Aorta (tissue), 5 donors: Measurements from ENCODE around the gene ACAT2. TPM values are rescaled to one million over a fixed set of nuclear protein-coding genes. Genes with fewer than 3 reads are reported as not detected.
A peak's percentile ranks its signal among the peaks of the same experiment; 100 is the strongest.
"Not testable (repeated sequence)": the region's sequence is repeated elsewhere in the genome, so short reads cannot be mapped to it uniquely, and the experiment has no call there.

Experiments
- ATAC-seq: fragments of 200-7000 bp; cut with Tn5 transposase; one replicate; pipeline ENCODE4 v1.9.1; 2022; ENCODE audit warnings: moderate library complexity; ENCODE audit not compliant: low FRiP score
- DNase-seq, 2 donors: peaks; one replicate each; pipeline ENCODE4 v3.0.0-alpha.2; 2020
- H3K27ac ChIP-seq, 2 donors: one replicate each; pipeline ENCODE4 v1.5.1; 2013; ENCODE audit warnings: low read length in 2 of 2, mild to moderate bottlenecking in 2 of 2, moderate library complexity in 2 of 2, control low read depth in 1 of 2, inconsistent platforms in 1 of 2, low read depth in 1 of 2
- H3K27me3 ChIP-seq, 2 donors: one replicate each; pipeline ENCODE4 v1.6.1; 2013; ENCODE audit warnings: control low read depth in 1 of 2, low read length in 1 of 2, mild to moderate bottlenecking in 1 of 2, moderate library complexity in 1 of 2; ENCODE audit not compliant: insufficient read depth in 2 of 2, control insufficient read depth in 1 of 2
- H3K36me3 ChIP-seq, 2 donors: one replicate each; pipeline ENCODE4 v1.6.1; 2013; ENCODE audit warnings: control low read depth in 1 of 2, low read length in 1 of 2, mild to moderate bottlenecking in 1 of 2; ENCODE audit not compliant: insufficient read depth in 2 of 2, control insufficient read depth in 1 of 2
- H3K4me1 ChIP-seq, 2 donors: one replicate each; pipeline ENCODE4 v1.6.1; 2013; ENCODE audit warnings: low read length in 2 of 2, control low read depth in 1 of 2, mild to moderate bottlenecking in 1 of 2, moderate library complexity in 1 of 2; ENCODE audit not compliant: insufficient read depth in 2 of 2, control insufficient read depth in 1 of 2
- H3K4me3 ChIP-seq, 2 donors: one replicate each; pipeline ENCODE4 v1.5.1; 2013; ENCODE audit warnings: low read length in 2 of 2, control low read depth in 1 of 2, mild to moderate bottlenecking in 1 of 2
- H3K9me3 ChIP-seq: one replicate; pipeline ENCODE4 v1.6.1; 2013; ENCODE audit warnings: mild to moderate bottlenecking, low read length; ENCODE audit not compliant: control insufficient read depth
- WGBS, 2 donors: extraction: QIAGEN DNeasy Blood & Tissue Kit; methylation state at CpG; one replicate each; pipeline ENCODE4 v1.1.7; 2013; 5-methylcytosine and 5-hydroxymethylcytosine counted together
- intact Hi-C, 2 donors: fragments of 100-400 bp; cut with DNase I; formaldehyde crosslinking; loops; one replicate each; pipeline versions ENCODE4 v1.14.2 to v1.15.0; 2022
- polyA plus RNA-seq, 2 donors: library from polyadenylated mRNA; stranded (reverse); fragments of 200-250 nt; gene quantifications; one replicate each; pipeline ENCODE4 v1.2.3, GENCODE V29; 2013
- total RNA-seq, 2 donors: library from RNA; stranded (reverse); fragmentation: NEBNext Ultra II Directional; extraction: Animal tissue kit (Norgen Biotek cat#: 25700); gene quantifications; one replicate each; pipeline ENCODE4 v1.2.1, GENCODE V29; 2021
- donor health status: healthy with polysubstance abuse.
- donor health status: Bipolar disorder and iron deficiency.
- donor health status: DM: no; HTN: no; CAD: no.
- donor health status: DM: no; HTN: no; CAD: no.
- donor health status: DM: yes; HTN: yes; CAD: no.

The ACAT2 gene
- total and polyA plus RNA-seq, 4 donors, result 13.0 to 21.4 (median 17.6) TPM

DNA sequence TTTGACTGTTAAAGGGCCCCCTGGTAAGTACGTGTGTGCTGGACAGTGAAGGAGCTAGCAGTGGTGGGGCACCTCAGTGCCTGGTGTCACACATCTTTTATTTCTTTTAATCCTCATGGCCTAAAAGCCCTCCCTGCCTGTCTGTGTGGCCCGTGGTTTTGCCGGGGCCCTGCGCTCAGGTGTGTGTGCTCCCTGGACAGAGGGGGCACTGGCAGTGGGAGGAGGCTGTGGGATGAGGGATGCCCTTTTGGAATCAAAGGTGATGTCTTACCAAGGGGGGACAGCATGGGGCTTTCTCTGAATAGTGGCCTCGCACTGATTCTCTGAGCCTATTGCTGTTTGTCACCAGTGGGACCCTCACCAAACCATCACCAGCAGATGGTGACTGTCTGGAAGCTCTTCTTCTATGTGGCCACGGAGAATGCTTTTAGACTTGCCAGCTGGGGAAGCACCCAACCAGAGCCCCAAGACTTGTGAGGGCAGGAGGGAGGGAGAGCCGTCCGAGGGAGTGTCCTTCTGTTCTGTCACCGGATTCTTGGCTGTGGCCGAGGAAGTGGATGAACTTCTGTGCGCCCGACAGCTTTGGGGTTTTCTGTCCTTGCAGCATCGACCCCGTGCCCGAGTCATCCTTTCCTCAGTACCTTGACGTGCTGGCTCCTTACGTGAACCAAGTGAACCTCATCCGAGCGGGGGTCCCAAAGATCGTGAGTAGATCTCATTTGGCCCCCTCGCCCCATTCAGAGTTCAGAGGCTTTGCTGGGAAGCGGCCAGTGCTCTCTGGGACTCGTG, 56.3 kb downstream of the ACAT2 start:
- DNase-seq, result no peak
- H3K27ac ChIP-seq, result no peak overlapping the region
- 92% methylated on average over 23 of the region's 23 CpGs for WGBS, 2 donors
- no peaks in the 10 kb centered on the region for H3K27me3 ChIP-seq
- no peaks in the 10 kb centered on the region for H3K36me3 ChIP-seq
- ATAC-seq, result no peak
- no peaks in the 10 kb centered on the region for H3K9me3 ChIP-seq
- intact Hi-C loops, result no loop called here
- no peaks in the 10 kb centered on the region for H3K4me1 ChIP-seq
- no peak overlapping the region for H3K4me3 ChIP-seq

DNA sequence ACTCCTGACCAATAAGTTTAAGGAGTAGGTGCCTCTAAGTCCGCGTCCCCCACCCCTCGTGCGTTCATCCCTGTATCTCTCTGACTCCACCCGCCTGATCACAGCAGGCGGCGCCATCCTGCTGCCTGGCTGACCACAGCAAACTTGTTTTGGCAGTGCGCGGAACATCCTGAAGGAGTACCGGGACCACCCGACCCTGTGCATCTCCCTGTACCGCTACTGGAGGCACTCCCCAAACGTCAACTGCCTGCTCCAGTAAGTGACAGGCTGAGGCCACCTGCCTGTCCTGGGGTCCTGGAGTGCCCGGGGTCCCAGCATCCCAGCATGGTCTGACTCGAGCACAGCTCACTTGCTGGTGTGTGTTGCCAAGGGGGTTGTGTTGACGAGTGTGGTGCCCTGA, 57.3 kb downstream of the ACAT2 start:
- Histone ChIP-seq H3K27ac (no peak overlapping the region), H3K36me3 (no peaks in the 10 kb centered on the region), H3K4me1 (no peaks in the 10 kb centered on the region), H3K27me3 (no peaks in the 10 kb centered on the region), H3K9me3 (no peaks in the 10 kb centered on the region), H3K4me3 (no peak overlapping the region)
- ATAC-seq (no peak), DNase-seq (no peak)
- intact Hi-C loops, result no loop called here
- WGBS, 2 donors, result 91 to 92% methylated on average over 16 of the region's 16 CpGs

DNA sequence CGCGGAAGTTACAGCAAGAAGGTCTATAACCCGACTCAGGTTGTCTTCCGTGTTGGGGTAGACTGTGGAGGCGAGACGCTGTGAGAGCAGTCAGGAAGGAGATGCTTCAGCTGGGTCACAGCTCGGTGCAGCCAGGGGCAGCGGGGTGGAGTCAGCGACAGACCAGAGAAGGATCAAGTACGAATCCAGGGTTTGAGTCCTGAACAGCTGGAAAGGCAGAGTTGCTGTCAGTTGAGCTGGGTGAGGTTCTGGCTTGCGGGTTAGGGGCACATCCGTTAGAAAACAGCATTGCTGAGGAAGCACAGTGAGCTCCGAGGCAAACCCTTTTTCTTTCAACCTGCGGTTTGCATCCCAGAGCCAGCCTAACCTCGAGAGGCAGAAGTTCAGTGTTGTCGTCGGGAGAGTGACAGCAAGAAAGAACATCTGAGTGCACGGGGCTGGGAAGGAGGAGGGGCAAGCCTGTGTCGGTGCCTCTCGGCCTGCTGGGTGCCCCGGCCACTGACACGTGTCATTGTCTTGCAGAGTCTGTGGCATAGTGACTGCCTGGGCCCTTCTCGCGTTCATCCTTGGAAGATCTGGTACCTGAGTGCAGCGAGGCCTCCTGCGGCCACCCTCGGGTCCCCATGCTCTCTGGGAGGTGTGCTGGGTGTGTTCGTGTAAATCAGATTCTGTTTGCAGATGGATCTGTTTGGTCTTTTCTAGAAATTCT, 58.2 kb downstream of the ACAT2 start:
- no peaks in the 10 kb centered on the region for H3K9me3 ChIP-seq
- DNase-seq, result peak in 1 of 2 donors; percentile 56
- intact Hi-C loops, result no loop called here
- no peaks in the 10 kb centered on the region for H3K36me3 ChIP-seq
- no peak for ATAC-seq
- no peaks in the 10 kb centered on the region for H3K27me3 ChIP-seq
- H3K27ac ChIP-seq, result no peak overlapping the region
- no peak overlapping the region for H3K4me3 ChIP-seq
- no peaks in the 10 kb centered on the region for H3K4me1 ChIP-seq
- 65 to 73% methylated on average over 28 of the region's 28 CpGs for WGBS, 2 donors

DNA sequence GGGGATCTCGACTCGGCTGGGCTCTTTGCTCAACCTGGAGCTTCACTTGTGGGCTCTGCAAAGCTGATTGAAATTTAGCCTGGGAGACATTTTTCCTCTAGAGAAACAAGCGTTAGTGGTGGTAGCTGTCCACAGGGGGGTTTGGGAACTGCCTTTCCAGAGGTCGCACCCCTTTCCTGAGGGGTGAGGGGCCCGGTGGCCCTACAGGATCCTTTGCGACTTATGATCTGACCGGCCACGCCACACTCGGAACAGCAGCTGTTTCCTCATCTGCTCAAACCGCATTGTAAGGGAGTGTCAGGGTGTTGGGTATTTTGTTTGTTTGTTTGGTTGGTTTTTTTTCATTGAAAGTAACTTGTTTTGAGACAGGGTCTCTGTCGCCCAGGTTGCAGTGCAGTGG, 59.3 kb downstream of the ACAT2 start:
- DNase-seq, result no peak
- no peak overlapping the region for H3K4me3 ChIP-seq
- 90 to 92% methylated on average over 11 of the region's 11 CpGs for WGBS, 2 donors

DNA sequence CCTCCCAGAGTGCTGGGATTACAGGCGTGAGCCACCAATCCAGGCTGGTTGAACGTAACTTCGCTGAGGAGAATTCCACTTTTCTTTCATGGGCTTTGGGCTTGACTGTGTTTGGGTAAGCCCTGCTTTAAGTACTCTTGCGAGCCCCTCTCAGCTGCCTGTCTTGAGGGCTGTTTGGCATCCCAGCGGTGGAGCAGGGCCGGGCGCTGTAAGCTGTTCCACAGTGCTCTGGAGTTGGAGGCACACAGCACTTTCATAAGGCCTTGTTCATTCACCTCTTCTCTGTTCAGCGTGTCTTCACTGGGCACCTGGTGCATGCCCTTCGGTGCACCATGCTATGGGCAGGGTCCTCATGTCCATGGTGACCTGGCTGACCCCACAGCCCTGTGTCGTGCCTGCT, 59.9 kb downstream of the ACAT2 start:
- Histone ChIP-seq H3K9me3 (no peaks in the 10 kb centered on the region), H3K4me1 (no peaks in the 10 kb centered on the region), H3K27me3 (no peaks in the 10 kb centered on the region), H3K27ac (no peak overlapping the region), H3K4me3 (no peak overlapping the region), H3K36me3 (no peaks in the 10 kb centered on the region)
- ATAC-seq, result no peak
- intact Hi-C loops, result no loop called here
- 90 to 94% methylated on average over 10 of the region's 10 CpGs for WGBS, 2 donors
- no peak for DNase-seq

More for the DNA sequence above, 59.3 kb downstream of the ACAT2 start:
- Histone ChIP-seq H3K27ac (no peak overlapping the region), H3K9me3 (no peaks in the 10 kb centered on the region), H3K4me1 (no peaks in the 10 kb centered on the region), H3K36me3 (no peaks in the 10 kb centered on the region), H3K27me3 (no peaks in the 10 kb centered on the region)
- intact Hi-C loops, result no loop called here
- no peak for ATAC-seq

DNA sequence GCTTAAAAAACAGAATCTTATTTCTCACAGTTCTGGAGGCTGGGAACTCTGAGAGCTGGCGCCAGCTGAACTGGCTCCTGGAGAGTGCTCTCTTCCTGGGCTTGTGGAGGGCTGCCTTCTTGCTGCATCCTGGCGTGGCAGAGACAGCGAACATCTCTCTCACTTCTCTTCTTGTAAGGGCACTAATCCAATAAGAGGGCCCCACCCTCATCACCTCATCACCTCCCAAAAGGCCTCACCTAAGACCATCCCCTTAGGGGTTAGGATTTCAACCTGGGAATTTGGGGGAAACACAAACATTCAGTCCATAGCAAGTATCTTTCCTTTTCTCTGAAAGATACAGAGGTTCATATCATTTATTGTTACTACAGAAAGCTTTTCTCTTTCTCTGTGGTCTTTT, 62.1 kb downstream of the ACAT2 start:
- H3K4me1 ChIP-seq, result no peaks in the 10 kb centered on the region
- no peaks in the 10 kb centered on the region for H3K9me3 ChIP-seq
- WGBS, 2 donors, result 97 to 98% methylated on average over 3 of the region's 3 CpGs
- no peak for ATAC-seq
- H3K27me3 ChIP-seq, result no peaks in the 10 kb centered on the region
- H3K36me3 ChIP-seq, result no peaks in the 10 kb centered on the region
- intact Hi-C loops, result no loop called here
- no peak overlapping the region for H3K27ac ChIP-seq
- H3K4me3 ChIP-seq, result no peak overlapping the region
- no peak for DNase-seq

DNA sequence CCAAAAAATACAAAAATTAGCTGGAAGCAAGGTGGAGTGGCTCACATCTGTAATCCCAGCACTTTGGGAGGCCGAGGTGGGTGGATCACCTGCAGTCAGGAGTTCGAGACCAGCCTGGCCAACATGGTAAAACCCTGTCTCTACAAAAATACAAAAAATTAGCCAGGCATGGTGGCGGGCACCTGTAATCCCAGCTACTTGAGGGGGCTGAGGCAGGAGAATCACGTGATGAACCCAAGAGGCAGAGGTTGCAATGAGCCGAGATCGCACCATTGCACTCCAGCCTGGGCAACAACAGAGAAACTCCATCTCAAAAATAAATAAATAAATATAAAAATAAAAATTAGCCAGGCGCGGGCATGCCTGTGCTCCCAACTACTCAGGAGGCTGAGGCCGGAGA, 62.8 kb downstream of the ACAT2 start:
- 96% methylated on average over 9 of the region's 9 CpGs for whole genome bisulfite sequencing, 2 donors
- H3K36me3 ChIP-seq, DNase-seq, H3K4me3 ChIP-seq, H3K27me3 ChIP-seq, intact Hi-C loops, H3K9me3 ChIP-seq, H3K27ac ChIP-seq, H3K4me1 ChIP-seq, ATAC-seq: not testable (repeated sequence)

DNA sequence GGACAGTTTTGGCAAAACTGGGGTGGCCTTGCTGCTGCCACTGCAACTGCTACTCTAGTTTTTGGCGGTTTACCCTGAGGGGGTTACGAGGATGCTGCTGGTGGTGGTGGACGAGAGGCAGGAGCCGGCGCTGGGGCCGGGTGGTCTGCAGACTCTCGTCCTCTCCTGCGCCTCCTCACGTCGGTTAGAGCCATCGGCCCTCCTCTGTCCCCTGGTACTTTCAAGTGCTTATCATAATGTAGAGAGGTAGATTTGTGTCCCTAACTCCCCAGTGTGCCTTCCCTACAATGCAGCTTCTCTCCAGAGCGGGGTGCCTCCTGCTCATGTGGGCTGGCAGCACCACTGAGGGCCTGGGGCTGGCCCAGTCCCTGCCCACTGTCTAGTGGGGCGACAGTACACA, 64.2 kb downstream of the ACAT2 start:
- DNase-seq (no peak), ATAC-seq (no peak)
- Histone ChIP-seq H3K4me3 (no peak overlapping the region), H3K27ac (no peak overlapping the region), H3K36me3 (no peaks in the 10 kb centered on the region), H3K9me3 (no peaks in the 10 kb centered on the region), H3K4me1 (no peaks in the 10 kb centered on the region), H3K27me3 (no peaks in the 10 kb centered on the region)
- intact Hi-C loops, result no loop called here
- 94 to 97% methylated on average over 13 of the region's 13 CpGs for WGBS, 2 donors
